ENCODE results near the gene RCOR1.

The RCOR1 gene

GRCh38 chr14:102779574-102780315 is 187.3 kb downstream of the RCOR1 start:
- no peak for DNase-seq

All from NCI-H1694 treated with DMSO at 0.1 percent for 48 hours (cell line).